Panc1 (cell line): ENCODE results near the gene ABCB8. TPM values are rescaled to one million over a fixed set of nuclear protein-coding genes. Genes with fewer than 3 reads are reported as not detected.

Experiments used
- ATAC-seq: fragments of 200-7000 bp; cut with Tn5 transposase; 2 replicates; pipeline ENCODE4 v1.9.1; 2020; ENCODE audit warnings: mild to moderate bottlenecking, moderate library complexity
- BruUV-seq: library from RNA; stranded (reverse); fragments of 400-500 nt; replicated peaks from 2 replicates; lab custom pipeline; 2021; lab: Mats Ljungman, UMichigan
- CTCF ChIA-PET: fragments of 300-600 bp; sonication (Branson Sonifier 250); formaldehyde crosslinking; loops from one replicate; lab custom pipeline; 2022; ENCODE audit warnings: antibody characterized with exemption; lab: Charles Lee
- POLR2A ChIA-PET: fragments of 300-600 bp; sonication (Branson Sonifier 250); formaldehyde crosslinking; loops from one replicate; lab custom pipeline; 2022; ENCODE audit warnings: antibody characterized with exemption; lab: Charles Lee
- DNase-seq: peaks from one replicate; pipeline ENCODE4 v3.0.0-alpha.2; 2010; ENCODE audit warnings: low read depth, low spot score
- H3K27ac ChIP-seq: 2 replicates; pipeline ENCODE4 v1.5.1; 2011; ENCODE audit warnings: mild to moderate bottlenecking, low read length, inconsistent platforms
- H3K27me3 ChIP-seq: fragments of 200-500 bp; sonication (Bioruptor generic); 2 replicates; pipeline ENCODE4 v1.6.0; 2014; ENCODE audit warnings: low read length, inconsistent platforms; ENCODE audit not compliant: control insufficient read depth, insufficient read depth
- H3K36me3 ChIP-seq: fragments of 200-500 bp; sonication (Bioruptor generic); 2 replicates; pipeline ENCODE4 v1.5.1; 2014; ENCODE audit warnings: inconsistent platforms, mild to moderate bottlenecking, low read length, moderate library complexity; ENCODE audit not compliant: control insufficient read depth, insufficient read depth
- H3K4me1 ChIP-seq: 2 replicates; pipeline ENCODE4 v1.5.1; 2011; ENCODE audit warnings: inconsistent platforms, mild to moderate bottlenecking, low read length, moderate library complexity; ENCODE audit not compliant: control insufficient read depth, insufficient read depth
- H3K4me3 ChIP-seq, 2 experiments: 2 replicates each; pipeline ENCODE4 v1.5.1; 2011 to 2012; ENCODE audit warnings: low read depth in 2 of 2, low read length in 2 of 2, mild to moderate bottlenecking in 2 of 2, inconsistent platforms in 1 of 2, moderate library complexity in 1 of 2
- H3K9me3 ChIP-seq: fragments of 200-500 bp; sonication (Bioruptor generic); 2 replicates; pipeline ENCODE4 v1.5.1; 2014; ENCODE audit warnings: low read depth, mild to moderate bottlenecking, inconsistent platforms, low read length, moderate library complexity; ENCODE audit not compliant: control insufficient read depth, insufficient read depth
- POLR2AphosphoS5 ChIP-seq: IDR thresholded peaks from 2 replicates; pipeline ENCODE4 v1.6.1; 2012; ENCODE audit warnings: mild to moderate bottlenecking, low read depth, low read length, moderate library complexity
- SIN3A ChIP-seq: IDR thresholded peaks from 2 replicates; pipeline ENCODE4 v1.6.1; 2012; ENCODE audit warnings: low read depth, mild to moderate bottlenecking, low read length, moderate library complexity, borderline replicate concordance; ENCODE audit not compliant: insufficient read depth
- TCF7L2 ChIP-seq: IDR thresholded peaks from 2 replicates; pipeline ENCODE4 v1.6.1; 2011; ENCODE audit warnings: mild to moderate bottlenecking, low read depth, low read length, inconsistent platforms
- in situ Hi-C: cut with HindIII; loops from 2 replicates; pipeline ENCODE4 v1.10.0; 2016; ENCODE audit warnings: low sequenced_read_pairs, low pct_unique_long_range_greater_than_20kb
- intact Hi-C: fragments of 100-400 bp; cut with micrococcal nuclease; formaldehyde crosslinking; loops from one replicate; pipeline ENCODE4 v1.10.0; 2022; ENCODE audit not compliant: unreplicated experiment
- total RNA-seq: library from RNA; stranded (reverse); gene quantifications from one replicate; pipeline ENCODE4 v1.2.1, GENCODE V29; 2021; ENCODE audit not compliant: unreplicated experiment
- TF ChIP-seq, protein P1 (sequence below): fragments of 450-650 bp; IDR thresholded peaks from 2 replicates; pipeline ENCODE4 v1.5.1; 2017; ENCODE audit warnings: mild to moderate bottlenecking
- TF ChIP-seq, protein P2 (sequence below), 2 experiments: IDR thresholded peaks; 2 replicates each; pipeline ENCODE4 v1.6.1; 2011 to 2012; ENCODE audit warnings: low read depth in 2 of 2, control low read depth in 1 of 2, low read length in 1 of 2, mild to moderate bottlenecking in 1 of 2, moderate library complexity in 1 of 2; ENCODE audit not compliant: insufficient read depth in 1 of 2

The ABCB8 gene
- total RNA-seq, 1 experiment from 2014 or later: 49.8 TPM

DNA sequence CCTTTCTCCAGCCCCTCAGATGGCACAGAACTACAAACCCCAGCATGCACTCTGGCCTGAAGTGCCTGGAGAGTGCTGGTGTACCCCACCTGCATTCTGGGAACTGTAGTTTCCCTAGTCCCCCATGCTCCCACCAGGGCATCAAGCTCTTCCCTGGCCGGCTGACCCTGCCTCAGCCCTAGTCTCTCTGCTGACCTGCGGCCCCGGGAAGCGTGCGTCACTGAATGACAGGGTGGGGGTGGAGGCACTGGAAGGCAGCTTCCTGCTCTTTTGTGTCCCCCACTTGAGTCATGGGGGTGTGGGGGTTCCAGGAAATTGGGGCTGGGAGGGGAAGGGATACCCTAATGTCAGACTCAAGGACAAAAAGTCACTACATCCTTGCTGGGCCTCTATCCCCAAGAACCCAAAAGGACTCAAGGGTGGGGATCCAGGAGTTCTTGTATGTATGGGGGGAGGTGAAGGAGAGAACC is 35.4 kb upstream of the ABCB8 start:
- no TSS peak for BruUV-seq
- H3K9me3 ChIP-seq: peaks cover 10% of the 10 kb centered on the region
- in situ Hi-C loops: no loop called here
- no peak overlapping the region for H3K4me3 ChIP-seq
- TF ChIP-seq, protein P1, sequence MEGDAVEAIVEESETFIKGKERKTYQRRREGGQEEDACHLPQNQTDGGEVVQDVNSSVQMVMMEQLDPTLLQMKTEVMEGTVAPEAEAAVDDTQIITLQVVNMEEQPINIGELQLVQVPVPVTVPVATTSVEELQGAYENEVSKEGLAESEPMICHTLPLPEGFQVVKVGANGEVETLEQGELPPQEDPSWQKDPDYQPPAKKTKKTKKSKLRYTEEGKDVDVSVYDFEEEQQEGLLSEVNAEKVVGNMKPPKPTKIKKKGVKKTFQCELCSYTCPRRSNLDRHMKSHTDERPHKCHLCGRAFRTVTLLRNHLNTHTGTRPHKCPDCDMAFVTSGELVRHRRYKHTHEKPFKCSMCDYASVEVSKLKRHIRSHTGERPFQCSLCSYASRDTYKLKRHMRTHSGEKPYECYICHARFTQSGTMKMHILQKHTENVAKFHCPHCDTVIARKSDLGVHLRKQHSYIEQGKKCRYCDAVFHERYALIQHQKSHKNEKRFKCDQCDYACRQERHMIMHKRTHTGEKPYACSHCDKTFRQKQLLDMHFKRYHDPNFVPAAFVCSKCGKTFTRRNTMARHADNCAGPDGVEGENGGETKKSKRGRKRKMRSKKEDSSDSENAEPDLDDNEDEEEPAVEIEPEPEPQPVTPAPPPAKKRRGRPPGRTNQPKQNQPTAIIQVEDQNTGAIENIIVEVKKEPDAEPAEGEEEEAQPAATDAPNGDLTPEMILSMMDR: no peak
- TF ChIP-seq TCF7L2 (no peak), SIN3A (no peak), POLR2AphosphoS5 (no peak)
- TF ChIP-seq, protein P2, sequence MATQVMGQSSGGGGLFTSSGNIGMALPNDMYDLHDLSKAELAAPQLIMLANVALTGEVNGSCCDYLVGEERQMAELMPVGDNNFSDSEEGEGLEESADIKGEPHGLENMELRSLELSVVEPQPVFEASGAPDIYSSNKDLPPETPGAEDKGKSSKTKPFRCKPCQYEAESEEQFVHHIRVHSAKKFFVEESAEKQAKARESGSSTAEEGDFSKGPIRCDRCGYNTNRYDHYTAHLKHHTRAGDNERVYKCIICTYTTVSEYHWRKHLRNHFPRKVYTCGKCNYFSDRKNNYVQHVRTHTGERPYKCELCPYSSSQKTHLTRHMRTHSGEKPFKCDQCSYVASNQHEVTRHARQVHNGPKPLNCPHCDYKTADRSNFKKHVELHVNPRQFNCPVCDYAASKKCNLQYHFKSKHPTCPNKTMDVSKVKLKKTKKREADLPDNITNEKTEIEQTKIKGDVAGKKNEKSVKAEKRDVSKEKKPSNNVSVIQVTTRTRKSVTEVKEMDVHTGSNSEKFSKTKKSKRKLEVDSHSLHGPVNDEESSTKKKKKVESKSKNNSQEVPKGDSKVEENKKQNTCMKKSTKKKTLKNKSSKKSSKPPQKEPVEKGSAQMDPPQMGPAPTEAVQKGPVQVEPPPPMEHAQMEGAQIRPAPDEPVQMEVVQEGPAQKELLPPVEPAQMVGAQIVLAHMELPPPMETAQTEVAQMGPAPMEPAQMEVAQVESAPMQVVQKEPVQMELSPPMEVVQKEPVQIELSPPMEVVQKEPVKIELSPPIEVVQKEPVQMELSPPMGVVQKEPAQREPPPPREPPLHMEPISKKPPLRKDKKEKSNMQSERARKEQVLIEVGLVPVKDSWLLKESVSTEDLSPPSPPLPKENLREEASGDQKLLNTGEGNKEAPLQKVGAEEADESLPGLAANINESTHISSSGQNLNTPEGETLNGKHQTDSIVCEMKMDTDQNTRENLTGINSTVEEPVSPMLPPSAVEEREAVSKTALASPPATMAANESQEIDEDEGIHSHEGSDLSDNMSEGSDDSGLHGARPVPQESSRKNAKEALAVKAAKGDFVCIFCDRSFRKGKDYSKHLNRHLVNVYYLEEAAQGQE (IDR thresholded peaks at IDR 0.05; ENCODE audit: insufficient read depth in 1 of 2, low read depth in 2 of 2, low read length in 1 of 2): no peak
- DNase-seq (no peak), ATAC-seq (peak; percentile 84)
- H3K36me3 ChIP-seq: no peaks in the 10 kb centered on the region
- CTCF ChIA-PET: interaction anchor here (1.0 to 1.2 kb wide), 2 partner anchors 17 to 26 kb away, joined by 4 to 9 read pairs; no protein-coding TSS in a partner anchor
- H3K27me3 ChIP-seq: no peaks in the 10 kb centered on the region
- intact Hi-C loops: no loop called here
- H3K4me1 ChIP-seq: no peaks in the 10 kb centered on the region; the same call in 1 of the 2 replicates
- POLR2A ChIA-PET: interaction anchor here (0.6 kb wide), 1 partner anchor 294 kb away, joined by 6 read pairs; no protein-coding TSS in a partner anchor
- H3K27ac ChIP-seq: no peak overlapping the region

DNA sequence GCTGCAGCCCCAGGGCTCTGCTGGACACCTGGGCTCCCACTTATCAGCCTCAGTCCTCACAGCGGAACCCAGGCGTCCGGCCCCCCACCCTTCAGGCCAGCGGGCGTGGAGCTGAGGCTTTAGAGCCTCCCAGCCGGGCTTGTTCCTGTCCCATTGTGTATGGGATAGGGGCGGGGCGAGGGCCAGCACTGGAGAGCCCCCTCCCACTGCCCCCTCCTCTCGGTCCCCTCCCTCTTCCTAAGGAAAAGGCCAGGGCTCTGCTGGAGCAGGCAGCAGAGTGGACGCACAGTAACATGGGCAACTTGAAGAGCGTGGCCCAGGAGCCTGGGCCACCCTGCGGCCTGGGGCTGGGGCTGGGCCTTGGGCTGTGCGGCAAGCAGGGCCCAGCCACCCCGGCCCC is 34.7 kb upstream of the ABCB8 start:
- CTCF ChIA-PET: no interaction called here
- DNase-seq (no peak), ATAC-seq (no peak)
- peaks cover 10% of the 10 kb centered on the region for H3K9me3 ChIP-seq
- POLR2A ChIA-PET: no interaction called here
- no peak overlapping the region for H3K27ac ChIP-seq
- in situ Hi-C loops (no loop called here), intact Hi-C loops (no loop called here)
- H3K36me3 ChIP-seq: no peaks in the 10 kb centered on the region
- TF ChIP-seq, protein P1: no peak
- no peaks in the 10 kb centered on the region for H3K27me3 ChIP-seq
- H3K4me1 ChIP-seq: no peaks in the 10 kb centered on the region; the same call in 1 of the 2 replicates
- H3K4me3 ChIP-seq: no peak overlapping the region
- no TSS peak for BruUV-seq
